Naive thymus-derived CD4-positive, alpha-beta T cell (primary cell): ENCODE results near the gene IL23A. TPM values are rescaled to one million over a fixed set of nuclear protein-coding genes. Genes with fewer than 3 reads are reported as not detected.
A peak's percentile ranks its signal among the peaks of the same experiment; 100 is the strongest.
"Not testable (repeated sequence)": the region's sequence is repeated elsewhere in the genome, so short reads cannot be mapped to it uniquely, and the experiment has no call there.

Experiments used
- ATAC-seq: fragments of 150-1000 bp; cut with Tn5 transposase; 2 replicates; pipeline ENCODE4 v1.10.0; 2021; ENCODE audit warnings: mild to moderate bottlenecking, moderate library complexity
- CTCF ChIA-PET: fragments of 350-600 bp; sonication (Branson Sonifier 250); formaldehyde crosslinking; loops from one replicate; lab custom pipeline; 2021; ENCODE audit warnings: antibody characterized with exemption; lab: Charles Lee
- POLR2A ChIA-PET: fragments of 350-600 bp; sonication (Branson Sonifier 250); formaldehyde crosslinking; loops from one replicate; lab custom pipeline; 2021; ENCODE audit warnings: antibody characterized with exemption, inconsistent platforms; lab: Charles Lee
- DNase-seq, 9 donors: peaks; one replicate each; pipeline versions ENCODE4 v3.0.0 to v3.0.0-alpha.2; 2020 to 2022; ENCODE audit warnings: mixed read lengths in 1 of 9
- H3K27ac ChIP-seq: one replicate; pipeline ENCODE4 v1.7.0; 2013; ENCODE audit warnings: mild to moderate bottlenecking, low read depth, low read length, moderate library complexity
- H3K27me3 ChIP-seq, 2 donors: one replicate each; pipeline ENCODE4 v1.7.0; 2013; ENCODE audit warnings: low read length in 2 of 2, mild to moderate bottlenecking in 2 of 2, moderate library complexity in 2 of 2; ENCODE audit not compliant: control insufficient read depth in 2 of 2, insufficient read depth in 2 of 2
- H3K36me3 ChIP-seq, 3 experiments: 1 replicate in 2 of 3; 2 replicates in 1 of 3; pipeline ENCODE4 v1.7.0; 2013; ENCODE audit warnings: low read length in 3 of 3, mild to moderate bottlenecking in 3 of 3, moderate library complexity in 1 of 3; ENCODE audit not compliant: insufficient read depth in 3 of 3, control insufficient read depth in 2 of 3
- H3K4me1 ChIP-seq, 2 donors: one replicate each; pipeline ENCODE4 v1.7.0; 2013; ENCODE audit warnings: low read length in 2 of 2, mild to moderate bottlenecking in 2 of 2, moderate library complexity in 1 of 2; ENCODE audit not compliant: control insufficient read depth in 2 of 2, insufficient read depth in 2 of 2
- H3K4me3 ChIP-seq: 2 replicates; pipeline ENCODE4 v1.7.0; 2013; ENCODE audit warnings: mild to moderate bottlenecking, low read length
- H3K9me3 ChIP-seq, 3 experiments: 1 replicate in 2 of 3; 2 replicates in 1 of 3; pipeline ENCODE4 v1.7.0; 2013; ENCODE audit warnings: low read length in 3 of 3; ENCODE audit not compliant: control insufficient read depth in 2 of 3
- H3K27ac Mint-ChIP-seq, 9 donors: one replicate each; pipeline ENCODE4 v1.8.0; 2020 to 2022; ENCODE audit warnings: mixed read lengths in 9 of 9, mild to moderate bottlenecking in 8 of 9, moderate library complexity in 5 of 9, inconsistent platforms in 2 of 9
- H3K27me3 Mint-ChIP-seq, 5 donors: one replicate each; pipeline ENCODE4 v1.8.0; 2021 to 2022; ENCODE audit warnings: mixed read lengths in 5 of 5, mild to moderate bottlenecking in 1 of 5
- H3K36me3 Mint-ChIP-seq, 5 donors: one replicate each; pipeline ENCODE4 v1.8.0; 2020 to 2022; ENCODE audit warnings: mixed read lengths in 5 of 5, mild to moderate bottlenecking in 3 of 5, inconsistent platforms in 1 of 5
- H3K4me1 Mint-ChIP-seq, 7 donors: one replicate each; pipeline ENCODE4 v1.8.0; 2020 to 2022; ENCODE audit warnings: mixed read lengths in 7 of 7, mild to moderate bottlenecking in 3 of 7, inconsistent platforms in 1 of 7
- H3K4me3 Mint-ChIP-seq, 10 donors: one replicate each; pipeline ENCODE4 v1.8.0; 2020 to 2022; ENCODE audit warnings: mild to moderate bottlenecking in 10 of 10, mixed read lengths in 10 of 10, moderate library complexity in 6 of 10, inconsistent platforms in 2 of 10
- H3K9me3 Mint-ChIP-seq, 11 donors: one replicate each; pipeline ENCODE4 v1.8.0; 2020 to 2022; ENCODE audit warnings: mixed read lengths in 11 of 11, mild to moderate bottlenecking in 4 of 11, inconsistent platforms in 1 of 11, moderate library complexity in 1 of 11
- intact Hi-C, 2 donors: fragments of 100-400 bp; cut with micrococcal nuclease; formaldehyde crosslinking; loops; one replicate each; pipeline ENCODE4 v1.15.1; 2023
- polyA plus RNA-seq, 2 donors: library from polyadenylated mRNA; unstranded; fragments of 300-500 nt; fragmentation: Illumina TruSeq; gene quantifications; one replicate each; pipeline ENCODE4 v1.2.3, GENCODE V29; 2021
- total RNA-seq, 6 experiments: library from RNA in 5 of 6; stranded (reverse) in 5 of 6; gene quantifications; 1 replicate in 5 of 6; 2 replicates in 1 of 6; pipeline ENCODE4 v1.2.3 and lab custom pipeline; 2021 to 2026

The IL23A gene
- total and polyA plus RNA-seq, 7 experiments from 2014 or later = 14.4 to 42.0 (median 20.1) TPM

DNA sequence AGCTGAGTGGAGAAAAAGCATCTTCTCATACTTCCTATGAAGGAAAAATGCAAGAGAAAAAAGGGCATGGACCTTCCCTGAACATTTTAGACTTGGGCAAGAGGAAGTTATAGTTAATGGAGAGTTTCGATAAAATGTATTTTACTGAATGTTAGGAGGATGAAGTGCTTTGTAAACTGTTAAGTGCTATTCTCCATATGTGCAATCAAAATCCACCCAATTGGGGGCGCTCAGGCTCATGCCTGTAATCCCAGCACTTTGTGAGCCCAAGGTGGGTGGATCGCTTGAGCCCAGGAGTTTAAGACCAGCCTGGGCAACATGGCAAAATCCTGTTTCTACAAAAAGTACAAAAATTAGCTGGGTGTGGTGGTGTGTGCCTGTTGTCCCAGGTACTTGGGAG, 21.0 kb upstream of the IL23A start:
- Mint-ChIP-seq H3K27me3 (no peaks in the 10 kb centered on the region), H3K4me1 (peaks cover 5 to 23% (median 13%) of the 10 kb centered on the region in 7 donors), H3K4me3 (peak overlapping the region in 1 of 10 donors; percentile 16), H3K36me3 (peaks cover 0 to 22% (median 8%) of the 10 kb centered on the region in 5 donors), H3K27ac (peak overlapping the region in 5 of 9 donors; percentile 1 to 72 (median 56)), H3K9me3 (no peaks in the 10 kb centered on the region)
- no peaks in the 10 kb centered on the region for H3K27me3 ChIP-seq
- H3K27ac ChIP-seq = no peak overlapping the region
- H3K36me3 ChIP-seq = peaks cover 4 to 44% (median 6%) of the 10 kb centered on the region in 3 experiments
- H3K9me3 ChIP-seq = no peaks in the 10 kb centered on the region
- CTCF ChIA-PET = interaction anchor here (0.7 to 1.8 kb wide), 2 partner anchors 21 to 201 kb away, joined by 3 to 5 read pairs; partner anchors contain the start of gene IL23A
- POLR2A ChIA-PET = interaction anchor here (3.0 to 5.0 kb wide), 4 partner anchors 10 to 132 kb away, joined by 9 to 66 read pairs (median 34); partner anchors contain the start of genes IL23A, PAN2, STAT2 and TIMELESS
- H3K4me3 ChIP-seq = no peak overlapping the region
- intact Hi-C loops = loop anchor here in 1 of 2 donors (5.0 kb wide), 2 partner anchors 320 to 770 kb away; partner anchors contain the start of gene NAB2
- ATAC-seq (no peak), DNase-seq (no peak)
- peaks cover 13 to 16% of the 10 kb centered on the region in 2 donors for H3K4me1 ChIP-seq

DNA sequence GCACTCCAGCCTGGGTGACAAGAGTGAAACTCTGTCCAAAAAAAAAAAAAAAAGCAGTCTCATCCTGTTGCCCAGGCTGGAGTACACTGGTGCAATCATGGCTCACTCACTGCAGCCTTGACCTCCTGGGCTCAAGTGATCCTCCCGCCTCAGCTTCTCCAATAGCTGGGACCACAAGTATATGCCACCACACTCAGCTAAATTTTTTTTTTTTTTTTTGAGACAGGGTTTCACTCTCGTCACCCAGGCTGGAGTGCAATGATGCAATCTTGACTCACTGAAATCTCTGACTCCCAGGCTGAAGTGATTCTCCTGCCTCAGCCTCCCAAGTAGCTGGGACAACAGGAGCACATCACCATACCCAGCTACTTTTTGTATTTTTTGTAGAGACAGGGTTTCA, 17.7 kb upstream of the IL23A start:
- CTCF ChIA-PET = interaction anchor here (1.2 kb wide), 1 partner anchor 90 kb away, joined by 6 read pairs; no protein-coding TSS in a partner anchor
- ATAC-seq = peak; percentile 27

DNA sequence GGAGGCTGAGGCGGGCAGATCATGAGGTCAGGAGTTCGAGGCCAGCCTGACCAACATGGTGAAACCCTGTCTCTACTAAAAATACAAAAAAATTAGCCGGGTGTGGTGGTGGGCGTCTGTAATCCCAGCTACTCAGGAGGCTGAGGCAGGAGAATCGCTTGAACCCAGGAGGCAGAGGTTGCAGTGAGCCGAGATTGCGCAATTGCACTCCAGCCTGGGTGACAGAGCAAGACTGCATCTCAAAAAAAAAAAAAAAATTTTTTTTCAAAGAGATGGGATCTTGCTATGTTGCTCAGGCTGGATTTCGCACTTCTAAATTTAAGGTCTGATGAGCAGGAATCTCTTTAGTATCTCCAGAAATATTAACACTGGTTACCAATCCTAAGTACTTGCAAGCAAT, 17.1 kb upstream of the IL23A start:
- H3K27ac Mint-ChIP-seq, intact Hi-C loops, H3K4me3 Mint-ChIP-seq, H3K4me1 ChIP-seq, H3K27me3 ChIP-seq, H3K9me3 Mint-ChIP-seq, ATAC-seq, H3K27ac ChIP-seq, H3K27me3 Mint-ChIP-seq, H3K4me3 ChIP-seq, DNase-seq, H3K4me1 Mint-ChIP-seq, H3K9me3 ChIP-seq: not testable (repeated sequence)
- H3K36me3 ChIP-seq = peaks cover 4 to 67% (median 25%) of the 10 kb centered on the region in 3 experiments
- ChIA-PET CTCF (interaction anchor here (1.2 kb wide), 1 partner anchor 90 kb away, joined by 6 read pairs; no protein-coding TSS in a partner anchor), POLR2A (interaction anchor here (0.7 kb wide), 1 partner anchor 129 kb away, joined by 3 read pairs; no protein-coding TSS in a partner anchor)
- peaks cover 23 to 41% (median 30%) of the 10 kb centered on the region in 5 donors for H3K36me3 Mint-ChIP-seq

More for the DNA sequence above, 17.7 kb upstream of the IL23A start:
- intact Hi-C loops = no loop called here
- Histone ChIP-seq H3K36me3 (peaks cover 4 to 63% (median 22%) of the 10 kb centered on the region in 3 experiments), H3K27me3 (no peaks in the 10 kb centered on the region), H3K4me3 (no peak overlapping the region), H3K27ac (no peak overlapping the region), H3K9me3 (no peaks in the 10 kb centered on the region), H3K4me1 (peaks cover 3 to 4% of the 10 kb centered on the region in 2 donors)
- Mint-ChIP-seq H3K27ac (no peak overlapping the region), H3K9me3 (no peaks in the 10 kb centered on the region), H3K4me3 (no peak overlapping the region), H3K4me1 (peaks cover 0 to 9% (median 4%) of the 10 kb centered on the region in 7 donors), H3K36me3 (peaks cover 22 to 37% (median 25%) of the 10 kb centered on the region in 5 donors), H3K27me3 (no peaks in the 10 kb centered on the region)
- DNase-seq = no peak
- POLR2A ChIA-PET = interaction anchor here (0.6 to 1.1 kb wide), 5 partner anchors 13 to 129 kb away, joined by 3 to 4 read pairs (median 3); partner anchors contain the start of gene PAN2

DNA sequence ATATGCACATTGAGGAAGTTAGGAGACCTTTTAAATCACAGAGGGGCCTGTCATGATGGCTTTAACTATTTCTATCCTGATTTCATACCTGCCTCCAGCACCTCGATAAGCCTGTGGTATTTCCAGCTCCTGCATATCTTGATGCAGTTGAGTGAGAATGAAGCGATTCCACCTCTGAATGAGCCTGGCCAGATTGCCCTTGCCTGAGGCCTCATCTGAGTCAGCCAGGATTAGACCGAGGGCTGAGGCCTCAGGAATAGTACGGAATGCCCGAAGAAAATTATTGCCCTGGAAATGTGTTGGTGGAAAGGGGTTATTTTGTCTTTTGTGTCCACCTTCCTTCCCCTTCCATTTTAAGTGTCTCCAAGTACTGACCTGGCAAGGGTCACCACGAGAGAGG, 14.5 kb upstream of the IL23A start:
- ATAC-seq (no peak), DNase-seq (no peak)
- no peaks in the 10 kb centered on the region for H3K9me3 Mint-ChIP-seq
- H3K4me1 Mint-ChIP-seq = peaks cover 0 to 7% (median 0%) of the 10 kb centered on the region in 7 donors
- Histone ChIP-seq H3K4me3 (no peak overlapping the region), H3K27ac (no peak overlapping the region), H3K9me3 (no peaks in the 10 kb centered on the region), H3K4me1 (no peaks in the 10 kb centered on the region), H3K27me3 (no peaks in the 10 kb centered on the region), H3K36me3 (peaks cover 0 to 79% (median 31%) of the 10 kb centered on the region in 3 experiments)
- peaks cover 28 to 53% (median 33%) of the 10 kb centered on the region in 5 donors for H3K36me3 Mint-ChIP-seq
- ChIA-PET POLR2A (interaction anchor here (0.6 to 1.9 kb wide), 4 partner anchors 8 to 175 kb away, joined by 5 to 7 read pairs (median 6); partner anchors contain the start of genes CNPY2, IL23A and PAN2), CTCF (no interaction called here)
- peak overlapping the region in 1 of 9 donors; percentile 20 for H3K27ac Mint-ChIP-seq
- H3K4me3 Mint-ChIP-seq = no peak overlapping the region
- no peaks in the 10 kb centered on the region for H3K27me3 Mint-ChIP-seq
- intact Hi-C loops = no loop called here

GRCh38 chr12:56326126-56326525, 12.6 kb upstream of the IL23A start:
- H3K27me3 Mint-ChIP-seq = no peaks in the 10 kb centered on the region
- H3K4me3 ChIP-seq = no peak overlapping the region
- peak overlapping the region in 1 of 9 donors; percentile 34 for H3K27ac Mint-ChIP-seq
- no peaks in the 10 kb centered on the region for H3K9me3 ChIP-seq
- no peaks in the 10 kb centered on the region for H3K27me3 ChIP-seq
- DNase-seq (no peak), ATAC-seq (no peak)
- CTCF ChIA-PET = no interaction called here
- peaks cover 0 to 7% (median 4%) of the 10 kb centered on the region in 7 donors for H3K4me1 Mint-ChIP-seq
- intact Hi-C loops = no loop called here
- POLR2A ChIA-PET = interaction anchor here (0.9 kb wide), 2 partner anchors 11 to 138 kb away, joined by 3 to 4 read pairs; no protein-coding TSS in a partner anchor
- peaks cover 0 to 70% (median 31%) of the 10 kb centered on the region in 3 experiments for H3K36me3 ChIP-seq
- H3K4me1 ChIP-seq = no peaks in the 10 kb centered on the region
- no peak overlapping the region for H3K27ac ChIP-seq
- H3K9me3 Mint-ChIP-seq = no peaks in the 10 kb centered on the region
- H3K4me3 Mint-ChIP-seq = peak overlapping the region in 1 of 10 donors; percentile 32
- H3K36me3 Mint-ChIP-seq = peaks cover 28 to 48% (median 33%) of the 10 kb centered on the region in 5 donors

GRCh38 chr12:56326533-56326932, 12.2 kb upstream of the IL23A start:
- no peaks in the 10 kb centered on the region for H3K27me3 ChIP-seq
- H3K4me1 Mint-ChIP-seq = peaks cover 0 to 8% (median 5%) of the 10 kb centered on the region in 7 donors
- no peak overlapping the region for H3K4me3 ChIP-seq
- H3K36me3 ChIP-seq = peaks cover 0 to 70% (median 31%) of the 10 kb centered on the region in 3 experiments
- intact Hi-C loops = no loop called here
- no peak overlapping the region for H3K4me3 Mint-ChIP-seq
- ChIA-PET CTCF (no interaction called here), POLR2A (interaction anchor here (0.9 to 2.3 kb wide), 2 partner anchors 12 to 138 kb away, joined by 3 to 11 read pairs; partner anchors contain the start of gene IL23A)
- peak overlapping the region in 1 of 9 donors; percentile 10 for H3K27ac Mint-ChIP-seq
- ATAC-seq (no peak), DNase-seq (no peak)
- no peaks in the 10 kb centered on the region for H3K9me3 Mint-ChIP-seq
- no peaks in the 10 kb centered on the region for H3K9me3 ChIP-seq
- no peak overlapping the region for H3K27ac ChIP-seq
- no peaks in the 10 kb centered on the region for H3K27me3 Mint-ChIP-seq
- H3K36me3 Mint-ChIP-seq = peaks cover 28 to 52% (median 33%) of the 10 kb centered on the region in 5 donors
- no peaks in the 10 kb centered on the region for H3K4me1 ChIP-seq
